T-helper 1 cell (primary cell): Measurements from ENCODE around the gene ZBTB24.

ENCODE experiments used
- DNase-seq, 5 donors: peaks; one replicate each; pipeline ENCODE4 v3.0.0-alpha.2; 2012 to 2020

The ZBTB24 gene

DNA sequence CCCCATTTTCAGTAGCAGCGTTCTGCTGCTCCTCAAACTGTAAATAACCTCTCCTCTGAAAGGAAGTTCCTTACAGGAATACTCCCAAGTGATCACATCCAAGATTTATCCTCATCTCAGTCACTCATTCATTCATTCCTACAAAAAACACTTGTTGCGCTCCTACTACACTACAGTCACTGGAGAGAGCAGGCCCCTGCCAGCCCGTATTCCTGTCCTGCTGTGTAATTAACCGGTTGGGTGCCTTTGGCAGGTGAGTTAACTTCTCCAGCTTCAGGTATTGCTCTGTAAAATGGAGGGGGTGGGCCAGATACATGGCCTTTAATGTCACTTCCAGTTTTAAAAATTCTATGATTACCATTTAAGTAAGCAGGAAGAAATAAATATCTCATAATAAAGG, 15.0 kb upstream of the ZBTB24 start:
- DNase-seq: no peak

DNA sequence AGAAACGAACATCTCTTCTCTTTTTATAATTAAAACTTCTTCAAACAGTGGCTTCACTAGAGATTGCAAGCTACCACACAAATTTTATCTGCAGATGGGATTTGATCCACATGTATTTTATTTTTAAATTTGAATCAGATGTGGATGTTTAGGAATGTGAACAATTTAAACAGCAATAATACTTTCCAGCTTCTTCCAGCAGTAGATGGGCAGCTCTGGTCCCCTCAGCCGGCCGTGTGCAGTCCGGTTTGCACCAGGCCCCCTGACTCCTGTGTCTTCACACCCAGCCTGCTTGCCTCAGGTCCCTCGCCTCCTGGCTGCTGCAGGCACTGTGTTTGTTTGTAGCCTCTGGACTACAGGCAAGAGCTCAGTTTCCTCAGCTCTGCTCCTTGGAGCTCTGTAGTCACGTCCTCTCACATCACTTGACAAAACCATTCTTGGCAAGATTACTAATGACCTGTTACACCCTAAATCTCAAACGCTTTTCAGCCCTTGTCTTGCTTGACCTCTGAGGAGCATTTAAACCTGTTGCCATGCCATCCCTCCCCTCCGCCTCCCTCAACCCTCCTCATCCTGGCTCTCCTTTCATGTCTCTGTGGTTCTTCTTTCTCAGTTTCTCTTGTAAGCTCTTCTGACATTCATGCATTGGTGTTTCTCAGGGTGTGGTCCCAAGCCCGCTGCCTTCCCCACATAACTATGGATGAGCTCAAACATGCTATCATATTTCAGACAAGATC, 13.2 kb upstream of the ZBTB24 start:
- DNase-seq: no peak

DNA sequence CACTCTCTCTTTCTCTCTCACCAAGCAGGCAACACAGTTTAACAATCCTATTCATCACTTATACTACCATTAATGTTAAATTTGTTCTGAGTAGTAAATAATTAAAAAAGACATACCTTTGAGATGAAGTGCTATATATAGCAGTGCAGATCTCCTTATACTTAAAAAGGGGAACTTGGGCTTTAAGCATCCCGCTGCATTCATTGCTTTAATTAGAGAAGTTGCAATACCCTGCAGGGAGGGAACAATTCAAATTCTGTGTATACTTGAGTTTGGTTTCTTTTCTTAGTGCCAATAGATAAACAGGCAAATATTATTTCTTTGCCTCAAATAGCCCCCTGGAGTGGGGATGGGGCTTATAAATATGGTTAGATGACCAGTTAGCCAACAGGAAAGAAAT, 10.8 kb upstream of the ZBTB24 start:
- no peak for DNase-seq

DNA sequence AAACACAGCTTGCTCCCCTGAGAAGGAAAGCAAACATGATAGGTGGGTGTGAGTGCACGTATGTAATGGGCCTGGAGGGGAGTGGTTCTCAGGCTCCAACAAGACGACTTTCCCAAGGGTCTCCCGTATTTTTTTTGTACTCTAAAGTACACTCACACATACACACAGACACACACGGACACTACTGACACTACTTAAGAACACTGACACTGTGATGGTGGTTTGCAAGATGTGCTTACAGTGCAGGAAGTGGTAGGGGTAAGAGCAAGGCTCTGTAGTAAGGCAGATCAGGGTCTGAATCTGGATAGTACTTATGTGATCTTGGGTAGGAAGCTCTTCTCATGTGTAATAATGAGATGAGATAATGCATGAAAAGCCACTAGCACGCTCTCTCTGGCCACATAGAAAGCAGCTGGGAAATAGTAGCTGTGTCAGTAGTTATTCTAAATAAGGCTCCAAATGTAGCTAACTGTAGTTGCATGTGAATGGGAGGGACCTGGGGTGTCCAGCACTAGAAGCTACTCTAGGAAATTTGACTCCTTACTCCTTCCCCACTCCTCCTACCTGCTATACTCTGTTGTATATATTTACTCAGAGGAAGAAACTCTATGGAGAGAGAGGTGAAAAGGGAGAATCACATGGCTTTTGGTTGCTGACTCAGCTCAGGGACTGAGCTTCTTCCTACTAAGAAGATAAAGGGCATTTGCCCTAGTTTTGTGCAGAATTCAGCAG, 8.4 kb upstream of the ZBTB24 start:
- peak in 1 of 5 donors; percentile 76 for DNase-seq

DNA sequence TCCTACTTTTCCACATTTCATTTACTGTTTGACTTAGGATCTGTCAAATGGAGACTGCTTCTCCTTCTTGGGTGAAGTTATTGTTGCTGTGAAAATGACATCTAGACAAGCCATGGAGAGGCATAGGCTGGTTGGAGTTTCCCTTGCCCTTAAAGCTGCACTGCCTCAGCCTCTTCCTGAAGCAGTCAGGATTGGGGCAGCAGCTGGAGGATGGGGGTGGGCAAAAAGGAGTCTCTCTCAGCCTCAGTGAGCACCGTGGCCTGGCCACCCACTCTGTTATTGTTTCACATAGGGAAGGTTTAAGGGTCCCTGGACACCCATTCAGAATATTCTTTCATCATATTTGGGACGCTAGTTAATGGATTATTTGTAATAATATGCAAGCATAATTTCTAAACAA, 7.7 kb upstream of the ZBTB24 start:
- no peak for DNase-seq

DNA sequence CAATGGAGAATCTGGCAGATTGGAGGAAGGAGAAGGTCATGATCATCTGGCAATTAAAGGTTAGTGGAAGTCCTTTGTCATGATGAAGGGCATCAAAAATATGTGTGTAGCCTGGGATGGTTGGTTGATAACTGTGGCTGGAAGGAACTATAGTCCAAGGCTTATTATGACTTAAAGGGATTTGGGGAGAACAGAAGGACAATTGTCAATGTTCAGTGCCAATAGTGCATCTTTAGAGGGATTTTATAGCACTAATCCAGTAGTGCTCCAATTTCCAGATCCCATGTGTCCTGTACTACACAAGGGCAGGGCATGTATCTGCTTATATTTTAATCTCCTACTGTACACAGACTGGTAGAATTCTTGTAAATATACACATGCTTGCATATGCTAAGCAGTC, 5.0 kb upstream of the ZBTB24 start:
- DNase-seq: no peak

DNA sequence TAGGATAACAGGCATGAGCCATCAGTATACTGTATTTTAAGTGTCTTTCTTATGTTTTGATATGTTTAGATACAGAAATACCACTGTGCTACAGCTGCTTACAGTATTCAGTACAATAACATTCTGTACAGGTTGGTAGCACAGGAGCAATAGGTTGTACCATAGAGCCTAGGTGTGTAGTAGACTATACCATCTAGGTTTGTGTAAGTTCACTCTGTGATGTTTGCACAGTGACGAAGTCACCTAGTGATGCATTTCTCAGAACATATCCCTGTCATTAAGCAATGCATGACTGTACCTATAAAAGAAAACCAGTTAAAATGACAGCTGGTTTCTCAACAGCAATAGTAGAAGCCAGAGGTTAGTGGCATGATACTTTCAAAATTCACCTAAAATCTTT, 3.0 kb upstream of the ZBTB24 start:
- no peak for DNase-seq

DNA sequence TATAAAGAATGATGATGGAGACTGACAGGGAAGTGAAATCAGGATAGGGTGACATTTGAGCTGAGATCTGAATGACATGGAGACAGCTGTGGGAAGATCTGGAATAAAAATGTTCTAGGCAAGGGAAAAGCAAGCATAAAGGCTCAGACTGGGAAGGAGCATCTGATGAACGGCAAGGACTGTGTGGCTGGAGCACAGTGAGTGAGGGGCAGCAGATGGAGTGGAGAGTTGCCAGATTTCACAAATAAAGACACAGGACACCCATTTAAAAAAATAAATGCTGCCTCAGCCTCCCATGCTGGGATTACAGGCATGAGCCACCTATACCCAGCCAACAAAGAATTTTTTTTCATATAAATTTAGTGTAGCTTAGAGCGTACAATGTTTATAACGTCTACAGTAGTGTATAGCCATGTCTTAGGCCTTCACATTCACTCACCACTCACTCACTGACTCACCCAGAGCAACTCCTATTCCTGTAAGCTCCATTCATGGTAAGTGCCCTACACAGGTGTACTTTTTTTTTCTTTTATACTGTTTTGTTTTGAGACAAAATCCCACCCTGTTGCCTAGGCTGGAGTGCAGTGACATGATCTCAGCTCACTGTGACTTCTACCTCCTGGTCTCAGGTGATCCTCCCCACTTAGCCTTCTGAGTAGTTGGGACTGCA, 2.4 kb upstream of the ZBTB24 start:
- no peak for DNase-seq

DNA sequence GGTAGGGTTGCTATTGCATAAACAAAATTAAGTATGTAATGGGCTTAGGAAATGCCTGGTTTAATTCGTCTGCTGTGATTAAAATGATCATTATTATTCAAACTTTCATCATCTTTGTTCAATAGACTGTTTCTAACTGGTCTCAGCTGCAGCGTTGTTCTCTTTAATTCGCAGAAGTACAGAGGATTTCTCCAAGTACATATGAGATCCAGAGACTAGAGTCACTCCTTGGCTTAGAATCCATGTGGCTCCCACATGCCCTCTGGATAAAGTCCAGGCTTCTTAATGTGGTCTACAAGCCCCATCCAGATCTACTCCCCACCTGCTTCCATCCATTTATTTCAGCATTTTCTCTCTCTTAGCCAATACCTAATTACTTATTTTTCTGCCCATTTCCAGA, 1.1 kb upstream of the ZBTB24 start:
- no peak for DNase-seq

DNA sequence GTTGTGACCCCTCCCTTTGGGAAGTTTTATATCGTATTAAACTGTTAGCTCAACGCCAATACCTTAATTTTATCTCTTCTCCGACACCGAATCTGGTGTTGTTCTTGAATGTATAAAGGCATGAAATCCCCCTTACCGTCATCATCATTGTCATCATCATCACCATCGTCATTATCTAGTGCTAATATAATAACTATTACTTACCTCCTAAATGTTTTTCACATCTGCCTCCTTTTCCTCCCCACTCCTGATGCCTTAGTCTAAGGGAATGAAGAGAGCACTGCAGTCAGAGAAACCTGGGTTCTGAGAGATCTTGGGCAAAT, 677 bp upstream of the ZBTB24 start:
- DNase-seq: no peak

DNA sequence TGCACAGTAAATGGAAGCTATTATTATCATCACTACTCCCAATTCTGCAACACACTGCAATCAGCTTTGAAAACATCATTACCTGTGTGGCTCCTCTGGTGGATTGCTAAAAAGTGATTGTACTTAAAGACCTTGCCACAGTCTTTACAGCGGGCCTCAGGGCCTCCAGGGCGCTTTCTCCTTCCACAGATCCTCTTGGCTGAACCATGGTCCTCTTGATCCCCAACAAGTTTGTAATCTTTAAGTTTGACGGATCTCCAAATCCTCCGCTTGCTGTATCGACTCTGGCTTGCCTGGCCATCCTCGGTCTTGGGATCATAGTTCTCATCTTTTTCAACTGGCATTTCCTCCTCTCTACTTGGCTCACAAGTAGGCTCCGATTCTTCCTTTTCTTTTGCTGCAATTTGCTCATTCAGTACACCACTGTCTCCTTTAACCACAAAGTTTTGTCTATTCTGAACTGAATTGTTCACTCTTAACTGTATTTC, 2.0 kb downstream of the ZBTB24 start:
- no peak for DNase-seq

DNA sequence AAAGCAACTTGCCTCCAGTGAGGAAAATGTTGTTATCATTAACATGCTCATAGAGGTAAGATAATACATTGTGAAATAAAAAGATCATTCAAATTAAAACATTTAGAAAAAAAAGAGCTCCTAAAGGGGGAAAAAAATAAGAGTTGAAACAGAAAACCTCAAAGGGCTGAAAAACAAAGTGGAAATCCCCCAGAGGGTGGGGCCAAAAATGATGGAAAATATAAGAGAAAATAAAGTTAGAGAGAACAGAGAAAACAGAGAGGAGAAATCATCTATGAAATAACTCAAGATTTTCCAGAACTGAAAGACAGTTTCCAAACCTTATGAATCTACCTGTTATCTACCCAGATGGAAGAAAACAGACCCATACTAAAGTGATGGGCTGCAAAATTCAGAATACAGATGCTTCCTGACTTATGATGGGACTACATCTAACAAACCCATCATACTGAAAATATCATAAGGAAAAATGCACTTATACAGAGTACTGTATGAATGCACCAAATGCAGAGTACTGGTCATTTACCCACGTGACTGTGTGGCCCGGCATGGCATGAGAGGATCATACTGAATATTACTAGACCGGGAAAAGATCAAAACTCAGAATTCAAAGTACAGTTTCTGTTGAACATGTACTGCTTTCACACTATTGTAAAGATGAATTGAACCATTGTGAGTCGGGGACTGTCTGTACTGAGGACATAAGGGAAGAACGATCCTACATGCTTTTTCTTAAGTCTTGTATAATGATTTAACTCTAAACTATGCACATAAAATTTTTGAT, 4.0 kb downstream of the ZBTB24 start:
- no peak for DNase-seq

DNA sequence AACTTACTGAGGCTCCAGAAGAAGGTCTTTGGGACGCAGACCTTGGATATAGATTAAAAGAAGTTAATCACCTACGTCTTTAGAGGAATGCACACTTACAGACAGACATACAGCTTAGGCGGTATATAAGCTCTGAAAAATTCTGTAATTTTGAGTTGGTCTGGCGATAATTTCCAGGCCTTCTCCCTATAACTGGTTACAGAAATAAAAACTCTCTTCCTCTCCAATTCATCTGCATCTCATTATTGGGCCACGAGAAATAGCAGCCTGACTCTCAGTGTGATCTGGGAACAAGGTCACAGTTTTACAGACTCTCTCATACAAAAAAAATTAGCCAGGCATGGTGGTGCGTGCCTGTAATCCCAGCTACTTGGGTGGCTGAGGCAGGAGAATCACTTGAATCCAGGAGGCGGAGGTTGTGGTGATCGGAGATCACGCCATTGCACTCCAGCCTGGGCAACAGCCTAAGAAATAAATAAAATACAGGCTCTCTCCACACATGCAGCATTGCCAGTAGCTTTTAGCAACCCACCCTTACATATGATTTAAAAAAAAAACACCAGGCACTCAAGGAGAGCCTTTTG, 4.7 kb downstream of the ZBTB24 start:
- DNase-seq: no peak

DNA sequence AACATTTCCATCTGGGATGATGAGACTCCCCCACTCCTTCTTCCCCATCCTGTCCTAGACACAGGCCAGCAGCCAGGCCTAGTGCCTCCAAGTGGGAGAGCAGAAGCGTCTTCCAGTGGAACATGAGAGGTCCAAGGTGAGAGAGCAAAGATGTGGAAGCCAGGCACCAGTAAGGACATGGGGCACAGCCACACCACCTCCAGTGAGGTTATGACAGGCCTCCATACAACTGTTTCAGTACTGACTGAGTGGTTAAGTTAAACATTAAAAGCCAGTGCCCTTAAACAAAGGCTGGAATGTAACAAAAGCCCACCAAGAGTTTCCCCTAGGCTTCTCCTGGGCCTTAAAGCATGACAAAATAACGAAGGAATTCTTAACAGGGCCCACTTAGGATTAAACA, 5.3 kb downstream of the ZBTB24 start:
- DNase-seq: no peak

DNA sequence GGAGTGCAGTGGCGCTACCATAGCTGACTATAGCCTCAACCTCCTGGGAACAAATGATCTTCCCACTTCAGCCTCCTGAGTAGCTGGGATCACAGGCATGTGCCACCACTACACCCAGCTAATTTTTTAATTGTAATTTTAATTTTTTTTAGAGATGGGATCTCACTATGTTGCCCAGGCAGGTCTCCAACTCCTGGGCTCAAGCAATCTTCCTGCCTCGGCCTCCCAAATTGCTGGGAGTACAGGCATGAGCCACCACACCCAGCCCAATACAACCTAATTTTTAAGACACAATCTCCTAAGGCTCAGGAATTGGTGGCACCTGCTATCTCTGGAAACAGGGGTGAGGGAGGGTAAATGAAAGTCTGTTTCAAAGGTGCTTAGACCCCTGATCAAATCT, 5.8 kb downstream of the ZBTB24 start:
- no peak for DNase-seq

DNA sequence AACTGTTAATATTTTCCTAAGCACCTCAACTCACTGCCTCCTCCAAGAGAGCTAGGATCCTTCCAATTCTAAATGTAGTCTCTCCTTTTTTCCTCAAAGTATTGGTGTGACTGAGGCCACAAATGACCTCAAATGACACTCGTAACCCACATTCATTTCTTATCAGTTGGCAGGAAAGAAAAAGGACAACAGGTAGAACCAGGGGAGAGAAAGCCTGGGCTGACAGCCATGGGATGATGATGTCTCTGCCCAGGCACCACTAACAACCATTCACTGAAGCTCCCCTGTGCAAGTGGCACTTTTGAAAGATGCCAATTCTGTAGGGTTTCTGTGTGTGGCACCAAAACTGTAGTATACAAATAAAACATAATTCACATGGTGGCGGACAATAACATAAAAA, 7.4 kb downstream of the ZBTB24 start:
- no peak for DNase-seq

DNA sequence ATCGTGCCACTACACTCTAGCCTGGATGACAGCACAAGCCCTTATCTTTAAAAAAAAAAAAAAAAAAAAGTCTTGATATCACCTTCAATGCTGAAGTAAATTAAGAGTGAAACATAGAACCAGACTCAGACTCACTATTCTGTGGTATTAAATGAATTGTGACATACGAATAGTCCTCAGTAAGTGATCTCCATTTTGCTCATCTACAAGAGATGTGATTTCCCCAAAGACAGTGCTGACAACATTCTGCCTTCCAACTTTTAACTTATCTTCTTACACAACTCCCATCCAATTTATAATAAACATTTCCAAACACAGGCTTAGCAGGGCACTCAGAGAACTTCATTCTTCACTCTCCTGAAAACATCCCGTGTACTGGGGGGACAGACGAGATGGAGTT, 8.0 kb downstream of the ZBTB24 start:
- no peak for DNase-seq

DNA sequence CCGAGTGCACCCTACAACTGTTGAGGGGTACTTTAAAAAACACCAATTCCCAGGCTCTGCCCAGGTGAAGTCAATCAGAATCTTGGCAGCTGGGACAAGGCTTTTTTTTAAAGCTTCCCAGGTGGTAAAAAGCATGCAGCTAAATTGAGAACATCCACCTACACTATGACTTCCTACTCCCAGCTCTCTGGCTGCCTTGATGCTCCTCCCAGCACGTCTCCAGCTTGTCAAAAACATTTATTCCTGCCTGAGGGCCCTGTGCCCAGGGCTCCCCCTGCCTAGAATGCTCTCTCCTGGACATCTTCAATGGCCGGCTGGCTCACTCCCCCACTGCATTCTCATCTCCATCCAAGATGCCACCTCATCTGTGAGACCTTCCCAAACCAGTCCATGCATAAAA, 9.9 kb downstream of the ZBTB24 start:
- DNase-seq: no peak

DNA sequence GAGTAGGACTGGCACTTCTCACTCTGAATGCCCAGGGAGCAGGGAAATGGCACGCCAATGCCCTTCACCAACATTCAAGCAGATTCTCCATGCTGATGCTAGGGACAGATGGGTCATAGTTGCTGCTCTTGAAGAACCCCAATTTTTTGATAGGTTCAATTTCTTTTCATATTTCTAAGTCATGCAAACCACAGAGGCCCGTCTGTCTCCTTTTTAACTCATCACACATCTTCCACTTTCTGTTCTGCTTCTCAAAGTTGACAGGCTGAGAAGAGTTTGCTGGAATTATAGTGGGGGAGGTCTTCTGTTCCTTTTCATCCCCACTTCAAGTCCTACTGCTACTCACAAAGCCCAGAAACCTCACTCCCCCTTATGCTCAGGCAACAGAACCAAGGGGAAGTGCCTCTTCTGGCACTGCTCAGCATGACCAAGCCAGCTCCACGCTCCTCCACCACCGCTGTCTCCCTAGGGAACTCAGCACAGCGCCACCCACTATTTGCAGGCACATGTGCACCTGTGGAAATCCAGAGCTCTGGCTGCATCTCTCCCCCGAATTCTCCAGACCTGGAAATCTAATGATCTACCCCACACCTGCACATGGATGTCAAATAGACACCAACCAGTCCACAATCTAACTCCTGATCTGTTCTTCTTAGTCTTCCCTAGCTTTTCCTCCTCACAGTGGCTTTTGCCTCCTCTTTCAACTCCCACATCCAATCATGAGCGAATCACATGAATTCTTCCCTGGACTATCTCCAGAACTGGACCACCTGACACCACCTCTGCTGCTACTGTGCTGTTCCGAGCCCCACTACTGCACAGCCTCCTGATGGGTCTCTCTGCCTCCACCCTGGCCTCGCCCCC, 10.7 kb downstream of the ZBTB24 start:
- DNase-seq: no peak

DNA sequence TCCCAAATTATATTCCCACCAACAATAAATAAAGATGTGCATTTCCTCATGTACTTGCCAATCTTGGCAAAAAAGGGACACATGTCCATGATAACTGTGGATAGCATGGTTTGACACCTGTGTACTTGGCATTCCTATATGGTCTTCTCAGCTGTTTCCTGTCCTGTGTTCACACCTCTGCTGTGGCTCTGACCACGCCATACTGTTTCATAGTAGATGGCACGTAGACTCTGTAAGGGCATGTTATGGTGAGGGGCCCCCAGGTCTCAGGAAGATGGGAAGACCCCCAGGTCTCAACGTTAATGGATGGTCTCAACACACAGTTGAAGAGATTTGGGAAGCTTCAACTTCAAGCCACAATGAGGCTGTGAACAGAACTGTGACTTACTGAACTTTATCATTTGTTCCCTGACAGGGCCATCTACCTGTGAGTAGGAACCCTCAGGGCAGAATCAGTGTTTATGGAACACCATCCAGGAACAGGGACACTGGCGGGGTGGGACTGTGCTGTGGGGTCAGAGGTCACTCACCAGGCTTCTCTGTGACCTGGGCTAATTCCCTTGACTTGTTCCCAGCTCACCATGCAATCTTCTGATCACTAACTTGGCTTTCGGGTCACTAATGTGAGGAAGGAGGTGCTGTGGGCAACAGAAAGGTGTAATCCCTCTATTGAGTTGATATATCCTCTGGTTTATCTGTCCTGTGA, 11.8 kb downstream of the ZBTB24 start:
- no peak for DNase-seq

DNA sequence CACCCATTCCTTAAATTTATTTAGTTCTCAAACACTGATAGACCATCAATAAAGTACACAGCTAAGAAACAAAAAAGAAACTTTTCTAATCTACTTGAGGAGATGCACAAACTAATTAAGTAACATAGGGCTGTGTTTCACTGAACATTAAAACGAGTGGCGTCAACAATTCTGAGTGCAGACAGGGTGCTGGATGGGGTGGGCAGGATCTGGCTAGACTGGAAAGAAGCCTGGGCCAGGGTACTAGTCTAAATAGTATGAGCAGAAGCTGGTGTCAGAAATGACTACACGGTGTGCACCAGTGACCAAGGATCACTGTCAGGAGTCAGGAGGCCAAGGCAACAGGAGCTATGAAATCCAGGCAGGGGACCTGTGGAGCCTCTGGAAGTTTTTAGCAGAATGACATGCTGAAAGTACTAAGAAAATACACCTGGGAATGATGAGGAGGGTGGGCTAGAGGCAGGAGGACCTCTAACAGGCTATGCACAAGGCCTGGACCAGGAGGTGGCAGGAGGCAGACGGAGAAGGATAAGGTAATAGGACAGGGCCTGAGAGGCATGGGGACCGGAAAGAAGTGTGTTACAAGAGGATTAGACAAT, 13.3 kb downstream of the ZBTB24 start:
- DNase-seq: no peak
